ENCODE results near the gene C22orf39.

C22orf39 gene

DNA sequence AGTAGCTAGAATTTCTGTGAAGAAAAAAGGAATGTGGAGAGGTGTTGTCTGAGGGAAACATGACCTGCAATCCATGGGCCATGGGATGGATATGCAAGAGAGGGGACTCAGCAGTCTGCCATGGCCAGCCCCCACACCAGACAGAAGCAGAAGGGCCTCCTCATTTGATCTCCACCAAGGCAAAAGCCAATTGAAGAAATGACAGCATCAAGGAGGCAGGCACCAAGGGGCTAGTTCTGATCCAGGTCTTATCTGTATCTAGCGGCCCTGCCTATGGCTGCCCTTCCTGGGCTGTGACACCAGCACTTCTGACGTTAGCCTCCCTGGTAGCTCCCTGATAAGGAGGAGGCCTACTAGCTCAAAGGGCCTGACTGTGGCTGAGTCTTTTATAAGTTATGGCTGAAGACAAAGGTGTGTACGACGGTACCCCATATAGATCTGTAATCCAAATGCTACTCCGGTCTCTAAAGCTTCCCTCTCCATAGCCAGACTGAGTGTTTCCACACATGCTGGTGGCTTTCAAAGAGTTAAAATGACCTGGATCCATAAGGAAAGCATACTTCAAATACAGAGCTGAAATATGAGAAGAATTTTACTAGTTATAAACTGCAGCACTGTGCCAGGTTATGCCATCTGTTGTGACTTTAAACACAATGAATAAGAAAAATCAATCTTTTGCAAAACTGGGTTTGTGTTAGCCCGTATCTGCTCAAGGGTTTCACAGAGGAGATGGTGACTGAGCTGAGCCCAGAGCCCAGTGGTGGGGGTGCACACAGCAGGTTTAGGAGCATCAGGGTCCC lies 50.4 kb downstream of the C22orf39 start:
- Histone ChIP-seq H3K27me3 (no peaks in the 10 kb centered on the region), H3K4me1 (no peaks in the 10 kb centered on the region), H3K27ac (no peak overlapping the region), H3K9me3 (replicated peaks in 1 of 11) (no peaks in the 10 kb centered on the region), H4K20me1 (peaks cover 0 to 73% (median 13%) of the 10 kb centered on the region in 11 experiments; a peak in 11 of 22 replicates), H3K4me3 (no peak overlapping the region), H3K4me2 (no peak overlapping the region), H3K9ac (no peak overlapping the region), H3K36me3 (peaks cover 95 to 100% (median 99%) of the 10 kb centered on the region in 11 experiments)
- TF ChIP-seq Cebpa-rat (IDR thresholded peaks at IDR 0.05) = no peak

- Histone ChIP-seq H3K9me3 (replicated peaks in 1 of 11) (no peaks in the 10 kb centered on the region), H3K36me3 (peaks cover 95 to 100% (median 100%) of the 10 kb centered on the region in 11 experiments), H3K4me3 (no peak overlapping the region), H3K9ac (no peak overlapping the region), H3K27me3 (no peaks in the 10 kb centered on the region), H4K20me1 (peaks cover 0 to 78% (median 13%) of the 10 kb centered on the region in 11 experiments; a peak in 11 of 22 replicates), H3K4me1 (no peaks in the 10 kb centered on the region), H3K4me2 (no peak overlapping the region), H3K27ac (no peak overlapping the region)
- TF ChIP-seq Cebpa-rat (IDR thresholded peaks at IDR 0.05) = no peak
Observed at GRCh38 chr22:19396561-19396933, 51.0 kb downstream of the C22orf39 start.

- TF ChIP-seq Cebpa-rat (IDR thresholded peaks at IDR 0.05) = no peak
- H3K9ac ChIP-seq = no peak overlapping the region
- H3K4me3 ChIP-seq = no peak overlapping the region
- no peaks in the 10 kb centered on the region for H3K27me3 ChIP-seq
- no peak overlapping the region for H3K4me2 ChIP-seq
- H3K36me3 ChIP-seq = peaks cover 95 to 100% (median 100%) of the 10 kb centered on the region in 11 experiments
- H3K9me3 ChIP-seq (replicated peaks in 1 of 11) = no peaks in the 10 kb centered on the region
- H4K20me1 ChIP-seq = peaks cover 0 to 74% (median 13%) of the 10 kb centered on the region in 11 experiments; a peak in 11 of 22 replicates
- no peak overlapping the region for H3K27ac ChIP-seq
- H3K4me1 ChIP-seq = no peaks in the 10 kb centered on the region
Observed at GRCh38 chr22:19395276-19395675, 52.2 kb downstream of the C22orf39 start.

DNA sequence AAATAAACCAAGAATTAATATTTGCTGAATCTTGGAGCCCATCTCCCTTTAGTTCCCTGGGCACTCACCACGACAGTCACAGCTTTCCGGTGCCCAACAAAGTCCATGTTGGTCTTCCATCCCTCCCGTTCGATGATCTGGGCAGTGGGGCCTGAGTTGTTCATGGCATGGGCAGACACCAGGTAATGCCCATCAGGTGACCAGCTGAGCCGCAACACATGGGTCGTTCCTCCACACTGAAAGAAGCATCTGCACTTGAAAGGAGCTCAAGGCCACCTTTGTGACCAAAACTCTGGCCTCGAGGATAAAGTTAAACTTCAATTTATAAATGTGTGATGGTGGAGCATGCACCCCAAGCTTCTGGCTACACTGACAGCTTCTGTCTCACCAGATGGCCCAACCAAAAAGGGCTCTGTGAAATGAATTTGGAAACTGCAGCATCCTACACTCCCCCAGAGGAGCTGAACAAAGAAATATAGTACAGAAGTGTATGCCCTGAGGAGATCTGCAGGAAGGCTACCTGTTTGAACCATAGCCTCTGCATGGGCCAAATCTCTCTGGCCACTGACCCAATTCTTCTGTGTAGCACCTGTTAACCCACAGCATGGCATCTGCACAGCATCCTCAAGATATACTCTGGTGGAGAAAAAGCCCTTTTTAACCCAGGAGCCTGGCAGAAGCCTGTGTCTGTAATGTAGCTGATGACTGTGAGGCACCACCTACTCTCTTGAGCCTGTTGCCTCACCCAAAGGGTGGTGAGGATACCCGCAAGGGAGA lies 53.0 kb downstream of the C22orf39 start:
- Histone ChIP-seq H3K9ac (no peak overlapping the region), H3K4me3 (no peak overlapping the region), H3K27me3 (no peaks in the 10 kb centered on the region), H3K27ac (no peak overlapping the region), H4K20me1 (peaks cover 0 to 74% (median 13%) of the 10 kb centered on the region in 11 experiments; a peak in 11 of 22 replicates), H3K4me2 (no peak overlapping the region), H3K36me3 (peaks cover 97 to 100% (median 100%) of the 10 kb centered on the region in 11 experiments), H3K9me3 (replicated peaks in 1 of 11) (no peaks in the 10 kb centered on the region), H3K4me1 (no peaks in the 10 kb centered on the region)
- no peak for TF ChIP-seq Cebpa-rat (IDR thresholded peaks at IDR 0.05)

DNA sequence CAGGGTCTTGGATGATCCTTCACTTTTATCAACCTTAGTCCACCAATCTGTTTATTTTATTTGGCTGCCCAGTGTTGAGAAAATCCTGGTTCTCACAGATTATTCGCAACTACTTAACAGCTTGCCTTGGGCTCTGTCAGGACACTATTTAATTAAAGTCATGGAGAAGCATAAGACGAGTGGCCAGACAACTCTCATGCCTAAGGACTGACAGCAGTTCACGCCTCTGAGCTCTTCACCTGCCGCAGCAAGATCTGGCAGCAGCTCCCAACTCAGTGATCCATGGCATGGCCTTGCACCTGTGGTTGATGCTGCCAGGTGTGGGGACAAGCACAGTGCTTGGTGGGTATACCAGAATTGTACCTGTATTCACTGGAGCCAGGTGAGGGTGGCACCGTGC lies 53.8 kb downstream of the C22orf39 start:
- Histone ChIP-seq H3K27me3 (no peaks in the 10 kb centered on the region), H3K4me2 (no peak overlapping the region), H3K9me3 (replicated peaks in 1 of 11) (no peaks in the 10 kb centered on the region), H3K4me1 (no peaks in the 10 kb centered on the region), H4K20me1 (peaks cover 0 to 71% (median 13%) of the 10 kb centered on the region in 11 experiments; a peak in 11 of 22 replicates), H3K36me3 (peaks cover 98 to 100% (median 100%) of the 10 kb centered on the region in 11 experiments), H3K27ac (no peak overlapping the region), H3K9ac (no peak overlapping the region), H3K4me3 (no peak overlapping the region)
- TF ChIP-seq Cebpa-rat (IDR thresholded peaks at IDR 0.05) = no peak

All from BLaER1 treated with 17β-estradiol and CSF1 and Interleukin-3, amounts not matched to agents 10 nM and 100 nM (cell line).